ENCODE measurements around the gene NRIP1.

GRCh38 chr21:15063081-15063813 is 1.6 kb downstream of the NRIP1 start:
- TF ChIP-seq CTCF (IDR thresholded peaks at IDR 0.05 in 2 of 3, conservative IDR thresholded peaks at IDR 0.05 in 1 of 3; ENCODE audit: borderline replicate concordance in 1 of 3, insufficient read depth in 1 of 3, low read depth in 2 of 3, low read length in 2 of 3), result no peak
- no peak for TF ChIP-seq REST (IDR thresholded peaks at IDR 0.05; ENCODE audit: low read depth)
- no peak for TF ChIP-seq MAX (IDR thresholded peaks at IDR 0.05)
- TF ChIP-seq POLR2A (IDR thresholded peaks at IDR 0.05; ENCODE audit: borderline replicate concordance, extremely low read depth, insufficient read depth, insufficient read length), result no peak
- no peak for TF ChIP-seq EZH2 (IDR thresholded peaks at IDR 0.05)
- no peak for TF ChIP-seq ATF3 (IDR thresholded peaks at IDR 0.05)
- no peak for TF ChIP-seq YY1 (IDR thresholded peaks at IDR 0.05; ENCODE audit: extremely low read depth, insufficient replicate concordance, low read depth, low read length)
- no peak for TF ChIP-seq EZH2phosphoT487 (IDR thresholded peaks at IDR 0.05; ENCODE audit: borderline replicate concordance)

All from HCT116 (cell line).